B cell (primary cell): ENCODE measurements around the gene PAQR6. TPM values are rescaled to one million over a fixed set of nuclear protein-coding genes. Genes with fewer than 3 reads are reported as not detected.

Experiments used
- ATAC-seq: fragments of 200-7000 bp; cut with Tn5 transposase; one replicate; pipeline ENCODE4 v1.10.0; 2021; ENCODE audit warnings: low read depth, mild to moderate bottlenecking, moderate number of reproducible peaks, moderate library complexity
- CTCF ChIA-PET: fragments of 350-600 bp; sonication (Branson Sonifier 250); formaldehyde crosslinking; loops from one replicate; lab custom pipeline; 2021; ENCODE audit warnings: antibody characterized with exemption, inconsistent platforms; lab: Charles Lee
- POLR2A ChIA-PET: fragments of 350-600 bp; sonication (Branson Sonifier 250); formaldehyde crosslinking; loops from one replicate; lab custom pipeline; 2021; ENCODE audit warnings: antibody characterized with exemption; lab: Charles Lee
- DNase-seq: peaks from one replicate; pipeline ENCODE4 v3.0.0; 2013
- H2AFZ ChIP-seq: 2 replicates; pipeline ENCODE4 v1.6.1; 2012; ENCODE audit warnings: mild to moderate bottlenecking, low read depth, low read length; ENCODE audit not compliant: insufficient read depth, poor library complexity, severe bottlenecking
- H3K27ac ChIP-seq, 2 donors: 1 replicate in 1 of 2; 2 replicates in 1 of 2; pipeline ENCODE4 v1.5.1; 2012 to 2013; ENCODE audit warnings: low read length in 2 of 2, mild to moderate bottlenecking in 2 of 2, moderate library complexity in 1 of 2
- H3K27me3 ChIP-seq, 4 experiments: fragments of 200-600 bp in 1 of 4; sonication (generic) in 1 of 4; replicated peaks in 1 of 4; 1 replicate in 2 of 4; 2 replicates in 2 of 4; pipeline versions ENCODE4 v1.6.1 to v1.7.0; 2013 to 2016; ENCODE audit warnings: low read length in 3 of 4, mild to moderate bottlenecking in 2 of 4, mixed read lengths in 1 of 4, moderate library complexity in 1 of 4; ENCODE audit not compliant: insufficient read depth in 4 of 4, control insufficient read depth in 3 of 4; ENCODE audit errors: control extremely low read depth in 1 of 4
- H3K36me3 ChIP-seq, 2 experiments: replicated peaks in 1 of 2; 1 replicate in 1 of 2; 2 replicates in 1 of 2; pipeline versions ENCODE4 v1.6.1 to v1.7.1; 2013; ENCODE audit warnings: low read length in 1 of 2; ENCODE audit not compliant: insufficient read depth in 2 of 2, control insufficient read depth in 1 of 2; ENCODE audit errors: control extremely low read depth in 1 of 2, extremely low read depth in 1 of 2
- H3K4me1 ChIP-seq, 2 donors: fragments of 200-600 bp in 1 of 2; sonication (generic) in 1 of 2; 1 replicate in 1 of 2; 2 replicates in 1 of 2; pipeline versions ENCODE4 v1.5.1 to v1.6.1; 2013 to 2017; ENCODE audit warnings: low read length in 2 of 2; ENCODE audit not compliant: control insufficient read depth in 2 of 2, insufficient read depth in 2 of 2
- H3K4me2 ChIP-seq: replicated peaks from 2 replicates; pipeline ENCODE3; 2012; ENCODE audit warnings: mild to moderate bottlenecking, low read depth, low read length; ENCODE audit not compliant: poor library complexity, severe bottlenecking
- H3K4me3 ChIP-seq, 5 experiments: fragments of 200-600 bp in 1 of 5; sonication (generic) in 1 of 5; 1 replicate in 3 of 5; 2 replicates in 2 of 5; pipeline versions ENCODE4 v1.5.1 to v1.7.0; 2011 to 2016; ENCODE audit warnings: low read length in 4 of 5, mild to moderate bottlenecking in 4 of 5, low read depth in 2 of 5, control low read depth in 1 of 5, moderate library complexity in 1 of 5; ENCODE audit not compliant: insufficient read depth in 1 of 5; ENCODE audit errors: control extremely low read depth in 1 of 5, extremely low read depth in 1 of 5
- H3K79me2 ChIP-seq: fragments of 200-600 bp; sonication (generic); one replicate; pipeline ENCODE4 v1.6.0; 2016; ENCODE audit warnings: low read length; ENCODE audit not compliant: control insufficient read depth, insufficient read depth
- H3K9ac ChIP-seq: fragments of 200-600 bp; sonication (generic); 2 replicates; pipeline ENCODE4 v1.6.1; 2017; ENCODE audit warnings: mild to moderate bottlenecking, low read length, moderate library complexity
- H3K9me3 ChIP-seq, 3 donors: one replicate each; pipeline versions ENCODE4 v1.6.1 to v1.7.1; 2013; ENCODE audit warnings: low read length in 2 of 3; ENCODE audit not compliant: control insufficient read depth in 2 of 3, insufficient read depth in 1 of 3; ENCODE audit errors: control extremely low read depth in 1 of 3
- H4K20me1 ChIP-seq: 2 replicates; pipeline ENCODE4 v1.6.0; 2012; ENCODE audit warnings: mild to moderate bottlenecking, low read length; ENCODE audit not compliant: insufficient read depth, control insufficient read depth, poor library complexity, severe bottlenecking
- H3K27ac Mint-ChIP-seq: one replicate; pipeline ENCODE4 v1.8.0; 2021; ENCODE audit warnings: mixed read lengths
- H3K27me3 Mint-ChIP-seq: one replicate; pipeline ENCODE4 v1.8.0; 2021; ENCODE audit warnings: mixed read lengths
- H3K4me1 Mint-ChIP-seq: one replicate; pipeline ENCODE4 v1.8.0; 2021; ENCODE audit warnings: mixed read lengths
- H3K4me3 Mint-ChIP-seq: one replicate; pipeline ENCODE4 v1.8.0; 2021; ENCODE audit warnings: mixed read lengths
- H3K9me3 Mint-ChIP-seq: one replicate; pipeline ENCODE4 v1.8.0; 2022; ENCODE audit warnings: mixed read lengths; ENCODE audit not compliant: insufficient read depth
- CTCF ChIP-seq: fragments of 200-600 bp; IDR thresholded peaks from one replicate; pipeline ENCODE4 v1.8.0; 2022; ENCODE audit warnings: antibody characterized with exemption, mild to moderate bottlenecking
- EZH2 ChIP-seq: IDR thresholded peaks from 2 replicates; pipeline ENCODE4 v1.6.1; 2012; ENCODE audit warnings: borderline replicate concordance, low read depth, mild to moderate bottlenecking, moderate library complexity, low read length; ENCODE audit not compliant: insufficient read depth, poor library complexity, severe bottlenecking
- WGBS: methylation state at CpG from one replicate; pipeline ENCODE4 v1.1.5; 2013; ENCODE audit warnings: missing lambda C conversion rate; ENCODE audit not compliant: insufficient coverage; 5-methylcytosine and 5-hydroxymethylcytosine counted together
- intact Hi-C: fragments of 100-400 bp; cut with micrococcal nuclease; formaldehyde crosslinking; loops from one replicate; pipeline ENCODE4 v1.10.0; 2022
- polyA plus RNA-seq: library from polyadenylated mRNA; depleted of rRNA; stranded (reverse); fragments of >200 nt; gene quantifications from 2 replicates; pipeline ENCODE4 v1.2.3, GENCODE V29; 2012
- total RNA-seq, 2 donors: library from RNA; stranded (reverse); fragments of 120-200 nt in 1 of 2; gene quantifications; 1 replicate in 1 of 2; 2 replicates in 1 of 2; pipeline versions ENCODE4 v1.2.3 to v1.2.4, GENCODE V29; 2013 to 2022

Gene PAQR6
- total and polyA plus RNA-seq, 2 donors (not counting 1 experiment from before 2014, with no cell fraction given), result 1.3 to 1.8 TPM

- DNase-seq (no peak), ATAC-seq (no peak)
- H2AFZ ChIP-seq, result no peak overlapping the region
- no peaks in the 10 kb centered on the region for H3K9me3 Mint-ChIP-seq
- 95% methylated on average over 8 of the region's 13 CpGs for WGBS
- POLR2A ChIA-PET, result interaction anchor here (0.6 kb wide), 1 partner anchor 236 kb away, joined by 14 read pairs; no protein-coding TSS in a partner anchor
- H3K79me2 ChIP-seq, result peaks cover 54% of the 10 kb centered on the region
- CTCF ChIA-PET, result interaction anchor here (0.9 to 14.5 kb wide), 3 partner anchors 13 to 125 kb away, joined by 3 to 381 read pairs (median 3); no protein-coding TSS in a partner anchor
- no peak overlapping the region for H3K27ac Mint-ChIP-seq
- no peaks in the 10 kb centered on the region for H3K27me3 Mint-ChIP-seq
- H3K36me3 ChIP-seq, result peaks cover 25 to 42% of the 10 kb centered on the region in 2 experiments
- peaks cover 24% of the 10 kb centered on the region for H4K20me1 ChIP-seq
- intact Hi-C loops, result no loop called here
- no peak overlapping the region for H3K27ac ChIP-seq
- TF ChIP-seq EZH2 (no peak), CTCF (no peak)
- H3K4me3 ChIP-seq, result no peak overlapping the region
- H3K9ac ChIP-seq, result no peak overlapping the region
- no peak overlapping the region for H3K4me2 ChIP-seq
- no peaks in the 10 kb centered on the region for H3K4me1 ChIP-seq
- H3K9me3 ChIP-seq, result no peaks in the 10 kb centered on the region
- no peaks in the 10 kb centered on the region for H3K27me3 ChIP-seq
- H3K4me3 Mint-ChIP-seq, result no peak overlapping the region
- peaks cover 14% of the 10 kb centered on the region for H3K4me1 Mint-ChIP-seq
These were observed 25.7 kb downstream of the PAQR6 start for GRCh38 chr1:156221986-156222692.

GRCh38 chr1:156220226-156220625 is 27.6 kb downstream of the PAQR6 start:
- Histone ChIP-seq H3K4me2 (no peak overlapping the region), H3K4me3 (no peak overlapping the region), H3K27me3 (no peaks in the 10 kb centered on the region), H3K4me1 (no peaks in the 10 kb centered on the region), H3K79me2 (peaks cover 59% of the 10 kb centered on the region), H3K27ac (no peak overlapping the region), H3K9me3 (no peaks in the 10 kb centered on the region), H4K20me1 (peaks cover 24% of the 10 kb centered on the region), H2AFZ (no peak overlapping the region), H3K36me3 (peaks cover 22 to 35% of the 10 kb centered on the region in 2 experiments), H3K9ac (no peak overlapping the region)
- no peaks in the 10 kb centered on the region for H3K27me3 Mint-ChIP-seq
- ChIA-PET CTCF (interaction anchor here (0.5 to 14.5 kb wide), 3 partner anchors 60 to 831 kb away, joined by 3 to 381 read pairs (median 3); no protein-coding TSS in a partner anchor), POLR2A (no interaction called here)
- H3K27ac Mint-ChIP-seq, result no peak overlapping the region
- TF ChIP-seq CTCF (no peak), EZH2 (no peak)
- peaks cover 10% of the 10 kb centered on the region for H3K4me1 Mint-ChIP-seq
- no peaks in the 10 kb centered on the region for H3K9me3 Mint-ChIP-seq
- DNase-seq, result no peak
- intact Hi-C loops, result no loop called here
- ATAC-seq, result no peak
- no peak overlapping the region for H3K4me3 Mint-ChIP-seq
- 87% methylated on average over 3 of the region's 9 CpGs for WGBS
